GM12878 (cell line): ENCODE data around the gene PSMD13. TPM values are rescaled to one million over a fixed set of nuclear protein-coding genes. Genes with fewer than 3 reads are reported as not detected.
A peak's percentile ranks its signal among the peaks of the same experiment; 100 is the strongest.

Experiments used
- CTCF ChIP-seq, 3 experiments: IDR thresholded peaks in 2 of 3; conservative IDR thresholded peaks in 1 of 3; 2 replicates each; pipeline ENCODE4 v1.5.1; 2011; ENCODE audit warnings: low read depth in 3 of 3, low read length in 3 of 3, mild to moderate bottlenecking in 3 of 3, control low read depth in 2 of 3, moderate library complexity in 2 of 3, inconsistent platforms in 1 of 3, mixed read lengths in 1 of 3; ENCODE audit not compliant: control insufficient read depth in 2 of 3, insufficient read depth in 1 of 3; ENCODE audit errors: extremely low read depth in 1 of 3
- EZH2 ChIP-seq: IDR thresholded peaks from 2 replicates; pipeline ENCODE4 v1.6.1; 2012; ENCODE audit warnings: low read depth, mild to moderate bottlenecking, control low read depth, inconsistent platforms, low read length, borderline replicate concordance; ENCODE audit not compliant: control insufficient read depth
- FOXM1 ChIP-seq: IDR thresholded peaks from 2 replicates; pipeline ENCODE4 v1.6.1; 2012; ENCODE audit warnings: low read depth, mild to moderate bottlenecking, inconsistent platforms, low read length, moderate library complexity
- HDAC2 ChIP-seq: fragments of 200-600 bp; sonication (generic); IDR thresholded peaks from 2 replicates; pipeline ENCODE4 v1.6.1; 2017
- HSF1 ChIP-seq: fragments of 150-350 bp; IDR thresholded peaks from 2 replicates; pipeline ENCODE4 v1.6.1; 2014; ENCODE audit warnings: mild to moderate bottlenecking, low read depth, low read length
- IRF3 ChIP-seq: fragments of 450-650 bp; IDR thresholded peaks from 2 replicates; pipeline ENCODE4 v1.6.1; 2014; ENCODE audit warnings: mild to moderate bottlenecking
- MLLT1 ChIP-seq: fragments of 450-650 bp; IDR thresholded peaks from 2 replicates; pipeline ENCODE4 v1.6.1; 2016; ENCODE audit warnings: mild to moderate bottlenecking
- MTA3 ChIP-seq: IDR thresholded peaks from 2 replicates; pipeline ENCODE4 v1.6.1; 2012; ENCODE audit warnings: low read length, inconsistent platforms, borderline replicate concordance
- MYB ChIP-seq: fragments of 150-350 bp; IDR thresholded peaks from 2 replicates; pipeline ENCODE4 v1.6.1; 2014; ENCODE audit warnings: mild to moderate bottlenecking, low read depth, low read length, borderline replicate concordance
- NFYB ChIP-seq: IDR thresholded peaks from 2 replicates; pipeline ENCODE4 v1.6.1; 2011; ENCODE audit warnings: low read depth, mild to moderate bottlenecking, low read length, improper control_type of control experiment, moderate library complexity; ENCODE audit not compliant: insufficient read depth
- PAX8 ChIP-seq: fragments of 450-650 bp; IDR thresholded peaks from 2 replicates; pipeline ENCODE4 v1.6.1; 2017; ENCODE audit warnings: mild to moderate bottlenecking, moderate library complexity
- PKNOX1 ChIP-seq: fragments of 450-650 bp; IDR thresholded peaks from 2 replicates; pipeline ENCODE4 v1.6.1; 2016; ENCODE audit warnings: mild to moderate bottlenecking
- PRDM15 ChIP-seq: fragments of 450-650 bp; formaldehyde crosslinking; IDR thresholded peaks from 2 replicates; pipeline ENCODE4 v1.4.0; 2020; ENCODE audit warnings: mild to moderate bottlenecking, moderate library complexity
- RELB ChIP-seq: fragments of 450-650 bp; IDR thresholded peaks from 2 replicates; pipeline ENCODE4 v1.6.1; 2017; ENCODE audit warnings: low read depth, mild to moderate bottlenecking, moderate library complexity
- SMARCA5 ChIP-seq: fragments of 450-650 bp; IDR thresholded peaks from 2 replicates; pipeline ENCODE4 v1.6.1; 2017; ENCODE audit warnings: mild to moderate bottlenecking
- TCF7 ChIP-seq: IDR thresholded peaks from 2 replicates; pipeline ENCODE4 v1.6.1; 2014; ENCODE audit warnings: antibody characterized with exemption, borderline replicate concordance
- polyA plus RNA-seq, 11 experiments: library from polyadenylated mRNA; depleted of rRNA in 4 of 11; unstranded in 6 of 11; stranded (reverse) in 5 of 11; fragments of >200 nt; fragmentation: Nextera tagmentation in 4 of 11; fragmentation: Illumina TruSeq in 1 of 11; extraction: Ambion mirVana in 4 of 11; extraction: Trizol in 1 of 11; gene quantifications; 1 replicate in 1 of 11; 2 replicates in 10 of 11; pipeline versions ENCODE4 v1.2.1 to v1.2.3, GENCODE V29; 2011 to 2016; ENCODE audit warnings: inconsistent platforms in 2 of 11, missing spikeins in 2 of 11, low read depth in 1 of 11
- total RNA-seq, 4 experiments: library from RNA; depleted of rRNA in 3 of 4; stranded (reverse); fragments of >200 nt in 3 of 4; fragmentation: Illumina TruSeq in 1 of 4; extraction: Trizol in 1 of 4; gene quantifications; 2 replicates each; pipeline versions ENCODE4 v1.2.1 to v1.2.3, GENCODE V29; 2013 to 2021

PSMD13 gene
- total and polyA plus RNA-seq, 10 of the 15 experiments (the other 5 are each of a cell fraction or from before 2014, with no cell fraction given): 141 to 303 (median 177) TPM

GRCh38 chr11:269146-269890 lies 32.5 kb downstream of the PSMD13 start (continued):
- peak; percentile 91 for TF ChIP-seq RELB
- no peak for TF ChIP-seq PRDM15 (CRISPR knock-in tag)
- TF ChIP-seq HDAC2: no peak
- TF ChIP-seq MLLT1: peak; percentile 52; the same call in 1 of the 2 replicates
- no peak for TF ChIP-seq EZH2
- no peak for TF ChIP-seq TCF7
- no peak; the same call in 1 of the 2 replicates for TF ChIP-seq SMARCA5
- peak; percentile 96 for TF ChIP-seq FOXM1
- no peak for TF ChIP-seq CTCF (IDR thresholded peaks at IDR 0.05 in 2 of 3, conservative IDR thresholded peaks at IDR 0.05 in 1 of 3; ENCODE audit: control insufficient read depth in 2 of 3, extremely low read depth in 1 of 3, insufficient read depth in 1 of 3, low read depth in 3 of 3, low read length in 3 of 3)
- TF ChIP-seq NFYB: no peak
- TF ChIP-seq MTA3: peak; percentile 97
- no peak for TF ChIP-seq HSF1
- TF ChIP-seq PKNOX1: peak; percentile 94
- no peak for TF ChIP-seq PAX8
- peak; percentile 84 for TF ChIP-seq MYB
- no peak for TF ChIP-seq IRF3
